Measurements from ENCODE around the gene ZNF277.

DNA sequence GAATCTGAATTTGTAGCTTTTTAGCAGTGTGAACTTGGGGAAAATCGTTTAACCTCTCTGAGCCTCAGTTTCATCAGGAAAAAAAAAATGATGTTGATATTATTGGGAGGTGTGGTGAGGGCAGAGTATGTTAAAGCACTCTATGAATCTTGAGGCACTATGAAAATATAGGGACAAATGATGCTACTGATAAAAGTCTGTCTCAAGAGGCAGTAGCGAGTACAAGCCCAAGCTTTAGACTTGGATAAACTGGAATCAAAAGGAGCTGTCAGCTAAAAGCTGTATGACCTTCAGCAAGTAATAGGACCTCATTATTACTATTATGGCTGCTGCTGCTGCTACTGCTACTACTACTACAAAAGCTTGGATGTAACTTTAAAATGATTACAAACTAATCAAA, 8.4 kb downstream of the ZNF277 start:
- TF ChIP-seq, protein P1, sequence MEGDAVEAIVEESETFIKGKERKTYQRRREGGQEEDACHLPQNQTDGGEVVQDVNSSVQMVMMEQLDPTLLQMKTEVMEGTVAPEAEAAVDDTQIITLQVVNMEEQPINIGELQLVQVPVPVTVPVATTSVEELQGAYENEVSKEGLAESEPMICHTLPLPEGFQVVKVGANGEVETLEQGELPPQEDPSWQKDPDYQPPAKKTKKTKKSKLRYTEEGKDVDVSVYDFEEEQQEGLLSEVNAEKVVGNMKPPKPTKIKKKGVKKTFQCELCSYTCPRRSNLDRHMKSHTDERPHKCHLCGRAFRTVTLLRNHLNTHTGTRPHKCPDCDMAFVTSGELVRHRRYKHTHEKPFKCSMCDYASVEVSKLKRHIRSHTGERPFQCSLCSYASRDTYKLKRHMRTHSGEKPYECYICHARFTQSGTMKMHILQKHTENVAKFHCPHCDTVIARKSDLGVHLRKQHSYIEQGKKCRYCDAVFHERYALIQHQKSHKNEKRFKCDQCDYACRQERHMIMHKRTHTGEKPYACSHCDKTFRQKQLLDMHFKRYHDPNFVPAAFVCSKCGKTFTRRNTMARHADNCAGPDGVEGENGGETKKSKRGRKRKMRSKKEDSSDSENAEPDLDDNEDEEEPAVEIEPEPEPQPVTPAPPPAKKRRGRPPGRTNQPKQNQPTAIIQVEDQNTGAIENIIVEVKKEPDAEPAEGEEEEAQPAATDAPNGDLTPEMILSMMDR (optimal IDR thresholded peaks at IDR 0.05 in 1 of 3, IDR thresholded peaks at IDR 0.05 in 1 of 3, conservative IDR thresholded peaks at IDR 0.05 in 1 of 3; ENCODE audit: extremely low read depth in 1 of 3, insufficient read depth in 2 of 3, low read length in 3 of 3): no peak
- no peak for TF ChIP-seq EZH2 (IDR thresholded peaks at IDR 0.05; ENCODE audit: low read length)
